Central memory CD4-positive, alpha-beta T cell (primary cell): Measurements from ENCODE around the gene PLVAP.
A peak's percentile ranks its signal among the peaks of the same experiment; 100 is the strongest.

Experiments
- DNase-seq: peaks from one replicate; pipeline ENCODE4 v3.0.0; 2022
- total RNA-seq, 3 experiments: gene quantifications; one replicate each; lab custom pipeline; 2026; lab: John Stamatoyannopoulos, UW

Gene PLVAP, protein sequence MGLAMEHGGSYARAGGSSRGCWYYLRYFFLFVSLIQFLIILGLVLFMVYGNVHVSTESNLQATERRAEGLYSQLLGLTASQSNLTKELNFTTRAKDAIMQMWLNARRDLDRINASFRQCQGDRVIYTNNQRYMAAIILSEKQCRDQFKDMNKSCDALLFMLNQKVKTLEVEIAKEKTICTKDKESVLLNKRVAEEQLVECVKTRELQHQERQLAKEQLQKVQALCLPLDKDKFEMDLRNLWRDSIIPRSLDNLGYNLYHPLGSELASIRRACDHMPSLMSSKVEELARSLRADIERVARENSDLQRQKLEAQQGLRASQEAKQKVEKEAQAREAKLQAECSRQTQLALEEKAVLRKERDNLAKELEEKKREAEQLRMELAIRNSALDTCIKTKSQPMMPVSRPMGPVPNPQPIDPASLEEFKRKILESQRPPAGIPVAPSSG
- total RNA-seq = 0 reads per million in 3 experiments

DNA sequence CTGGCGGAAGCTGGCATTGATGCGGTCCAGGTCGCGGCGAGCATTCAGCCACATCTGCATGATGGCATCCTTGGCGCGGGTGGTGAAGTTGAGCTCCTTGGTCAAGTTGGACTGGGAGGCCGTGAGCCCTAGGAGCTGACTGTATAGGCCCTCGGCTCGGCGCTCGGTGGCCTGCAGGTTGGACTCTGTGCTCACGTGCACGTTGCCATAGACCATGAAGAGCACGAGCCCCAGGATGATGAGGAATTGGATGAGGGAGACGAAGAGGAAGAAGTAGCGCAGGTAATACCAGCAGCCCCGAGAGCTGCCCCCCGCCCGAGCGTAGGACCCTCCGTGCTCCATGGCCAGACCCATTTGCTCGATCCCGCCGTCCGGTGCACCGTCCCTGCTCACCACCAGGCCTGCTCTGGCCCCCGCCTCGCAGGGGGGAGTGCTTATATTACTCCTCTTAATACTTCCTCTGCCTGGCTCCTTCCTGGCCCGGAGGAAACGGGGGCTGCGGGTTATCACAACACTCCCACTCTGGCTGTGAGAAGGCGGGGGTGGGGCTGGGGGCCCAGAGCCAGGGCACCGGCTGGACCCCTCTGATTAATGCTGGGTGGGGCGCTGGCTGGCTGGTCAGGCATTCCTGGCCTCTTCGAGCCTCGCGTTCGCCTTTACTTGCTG is at the start of gene PLVAP:
Gene PLVAP (minus strand): TSS at position 408 of the 666 bp plus-strand sequence. CDS start 54 bp downstream, at position 354.
- no peak for DNase-seq

DNA sequence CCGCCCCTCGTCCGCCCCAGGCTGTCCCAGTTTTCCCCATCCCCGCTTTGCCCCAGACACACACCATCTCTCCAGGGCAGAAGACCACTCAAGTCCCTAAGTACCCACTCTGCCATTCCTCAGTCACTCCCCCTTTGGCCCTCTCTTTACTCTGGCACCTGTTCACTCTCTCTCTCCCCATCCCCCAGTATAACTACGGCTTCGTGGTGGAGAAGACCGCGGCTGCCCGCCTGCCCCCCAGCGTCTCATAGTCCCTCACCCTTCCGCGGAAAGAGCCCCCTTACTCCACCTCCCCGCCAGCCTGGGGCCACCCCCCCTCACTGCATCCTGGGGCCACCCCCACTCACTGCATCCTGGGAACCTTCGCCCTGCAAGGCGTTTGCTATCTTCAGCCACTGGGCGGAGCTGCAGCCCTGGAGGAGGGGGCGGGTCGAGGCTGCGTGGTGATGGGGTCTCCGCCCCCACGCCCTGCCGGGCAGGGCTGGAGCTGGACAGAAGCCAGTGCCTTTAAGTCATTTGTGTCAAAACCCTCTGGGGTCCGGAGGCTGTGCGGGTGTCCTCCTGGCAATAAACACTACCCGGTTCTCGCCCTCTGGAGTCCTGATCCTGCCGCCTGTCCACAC is 47.7 kb upstream of the PLVAP start:
- DNase-seq = no peak

DNA sequence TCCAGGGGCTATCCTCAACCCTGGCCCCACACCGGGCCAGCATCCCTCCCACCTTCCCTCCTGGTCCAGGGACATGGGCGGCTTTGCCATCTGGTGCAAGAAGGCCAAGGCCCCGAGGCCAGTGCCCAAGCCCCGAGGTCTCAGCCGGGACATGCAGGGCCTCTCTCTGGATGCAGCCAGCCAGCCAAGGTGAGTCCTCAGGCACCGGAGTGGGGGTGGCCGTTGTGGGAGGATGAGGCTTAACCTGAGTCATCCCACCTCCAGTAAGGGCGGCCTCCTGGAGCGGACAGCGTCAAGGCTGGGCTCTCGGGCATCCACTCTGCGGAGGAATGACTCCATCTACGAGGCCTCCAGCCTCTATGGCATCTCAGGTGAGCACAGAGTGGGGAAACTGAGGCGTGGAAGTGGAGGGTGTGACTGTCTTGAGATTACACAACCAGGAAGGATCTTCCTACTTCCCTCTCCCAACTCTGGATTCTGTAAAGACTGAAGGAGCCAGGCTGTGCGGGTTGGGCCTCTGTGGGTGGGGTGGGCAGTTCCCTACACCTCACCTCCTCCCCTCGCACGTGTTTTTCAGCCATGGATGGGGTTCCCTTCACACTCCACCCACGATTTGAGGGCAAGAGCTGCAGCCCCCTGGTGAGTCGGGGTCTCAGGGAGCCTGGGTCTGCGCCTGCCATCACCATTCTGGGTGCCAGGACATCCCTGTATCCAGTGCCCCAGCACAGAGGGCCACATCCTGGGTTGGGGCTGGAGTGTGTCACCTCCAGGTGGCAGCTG is 46.5 kb upstream of the PLVAP start:
- no peak for DNase-seq

DNA sequence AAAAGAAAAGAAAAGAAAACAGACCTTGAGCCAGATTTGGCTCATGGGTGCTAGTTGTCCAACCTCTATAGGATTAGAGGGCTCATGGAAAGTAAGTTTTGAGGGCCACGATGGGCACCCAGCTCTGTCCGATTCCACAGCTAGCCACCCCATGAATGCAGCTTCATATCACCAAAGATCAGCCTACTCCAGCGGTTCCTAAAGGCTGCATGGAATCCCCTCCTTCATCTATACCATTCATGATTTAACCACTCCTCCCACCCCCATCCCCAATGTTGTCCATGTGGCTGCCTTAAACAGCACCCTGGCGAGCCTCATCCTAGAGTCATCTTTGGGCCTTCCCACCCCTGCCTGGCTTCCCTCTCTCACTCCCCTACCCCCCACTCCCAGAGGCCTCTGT is 44.8 kb upstream of the PLVAP start:
- no peak for DNase-seq

DNA sequence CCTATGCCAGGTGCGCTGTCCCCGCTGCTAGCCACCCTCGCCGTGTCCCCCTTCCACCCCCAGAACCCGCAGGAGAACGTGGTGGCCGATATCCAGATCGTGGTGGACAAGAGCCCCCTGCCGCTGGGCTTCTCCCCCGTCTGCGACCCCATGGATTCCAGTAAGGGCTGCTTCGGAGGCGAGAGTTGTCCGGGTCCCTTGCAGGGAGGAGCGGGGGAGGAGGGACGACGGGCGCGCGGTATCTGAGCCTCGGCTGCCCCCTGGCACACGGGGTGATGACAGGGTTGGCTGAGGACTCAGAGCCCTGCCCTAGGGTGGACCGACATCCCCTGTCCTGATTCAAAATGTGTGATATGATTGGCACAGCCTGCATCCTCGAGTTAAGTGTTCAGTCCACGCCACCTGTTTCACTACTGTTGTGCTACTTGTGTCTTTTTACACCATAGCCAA is 43.4 kb upstream of the PLVAP start:
- DNase-seq = no peak

DNA sequence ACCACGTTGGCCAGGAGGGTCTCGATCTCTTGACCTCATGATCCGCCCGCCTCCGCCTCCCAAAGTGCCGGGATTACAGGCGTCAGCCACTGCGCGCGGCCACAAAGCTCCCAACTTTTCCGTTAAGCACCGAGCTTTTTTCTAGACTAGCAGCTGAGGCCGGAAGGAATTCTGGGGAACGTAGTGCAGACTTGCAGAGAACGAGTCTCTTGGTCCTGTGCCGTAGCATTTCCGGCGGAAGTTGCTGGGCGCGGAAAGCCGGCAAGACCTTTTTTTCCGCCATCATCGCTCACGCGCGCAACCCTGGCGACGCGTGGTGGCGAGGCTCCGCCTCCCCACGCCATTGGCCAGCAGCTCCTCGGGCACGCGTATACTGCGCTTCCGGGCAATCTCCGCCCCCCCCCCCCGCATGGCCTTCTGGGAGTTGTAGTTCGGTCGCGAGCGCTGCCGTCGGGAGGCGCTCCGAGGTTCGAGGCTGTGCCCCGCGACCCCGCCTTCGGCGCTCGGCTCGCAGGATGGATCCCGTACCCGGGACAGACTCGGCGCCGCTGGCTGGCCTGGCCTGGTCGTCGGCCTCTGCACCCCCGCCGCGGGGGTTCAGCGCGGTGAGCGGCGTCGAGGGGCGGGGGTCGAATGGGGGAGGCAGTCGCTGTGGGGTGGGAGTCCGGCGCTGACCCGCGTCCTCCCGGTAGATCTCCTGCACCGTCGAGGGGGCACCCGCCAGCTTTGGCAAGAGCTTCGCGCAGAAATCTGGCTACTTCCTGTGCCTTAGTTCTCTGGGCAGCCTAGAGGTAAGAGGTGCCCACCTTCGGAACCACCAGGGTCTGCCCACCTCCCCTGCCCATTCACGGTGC is 42.7 kb upstream of the PLVAP start, which contains the start of gene MVB12A:
Gene MVB12A (plus strand): TSS at position 427 of the 854 bp plus-strand sequence. CDS start 89 bp downstream, at position 516.
- DNase-seq = peak; percentile 96

DNA sequence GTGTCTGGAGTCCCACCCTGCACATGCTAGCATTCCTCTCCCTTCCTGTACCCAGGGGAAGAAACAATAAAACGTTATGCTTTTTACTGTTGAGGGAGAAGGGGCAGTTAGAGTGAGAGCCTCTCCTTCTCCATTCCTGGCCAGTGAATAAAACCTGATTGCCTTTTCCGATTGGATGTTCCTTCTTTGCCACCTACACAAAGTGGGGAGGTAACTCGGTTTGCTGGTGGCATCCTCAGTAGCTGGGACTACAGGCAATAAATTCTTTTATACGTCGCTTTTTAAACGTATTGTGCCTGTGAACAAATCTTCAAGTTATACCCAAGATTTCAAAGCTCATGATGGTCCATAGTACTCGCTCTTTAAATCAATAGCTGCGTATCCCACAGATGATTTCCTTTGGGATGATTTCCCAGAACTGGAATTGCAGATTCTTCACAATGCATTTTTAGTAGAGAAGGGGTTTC is 42.0 kb upstream of the PLVAP start:
- no peak for DNase-seq

DNA sequence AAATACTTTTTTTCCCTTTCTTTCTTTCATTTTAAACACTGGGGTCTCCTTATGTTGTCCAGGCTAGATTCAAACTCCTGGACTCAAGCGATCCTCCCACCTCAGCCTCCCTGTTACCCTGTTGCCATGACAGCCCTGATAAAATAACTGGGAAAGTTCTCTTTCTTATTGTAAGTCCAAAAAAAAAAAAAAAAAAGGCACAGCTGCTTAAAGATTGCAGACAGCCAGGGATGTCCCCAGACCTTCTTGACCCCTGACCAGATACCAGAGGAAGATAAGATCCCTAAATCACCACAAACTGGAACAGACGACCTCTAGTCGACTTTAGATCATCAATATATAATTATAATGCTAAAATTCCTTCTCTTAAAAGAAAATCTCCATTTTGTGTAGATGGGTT is 41.6 kb upstream of the PLVAP start:
- no peak for DNase-seq

DNA sequence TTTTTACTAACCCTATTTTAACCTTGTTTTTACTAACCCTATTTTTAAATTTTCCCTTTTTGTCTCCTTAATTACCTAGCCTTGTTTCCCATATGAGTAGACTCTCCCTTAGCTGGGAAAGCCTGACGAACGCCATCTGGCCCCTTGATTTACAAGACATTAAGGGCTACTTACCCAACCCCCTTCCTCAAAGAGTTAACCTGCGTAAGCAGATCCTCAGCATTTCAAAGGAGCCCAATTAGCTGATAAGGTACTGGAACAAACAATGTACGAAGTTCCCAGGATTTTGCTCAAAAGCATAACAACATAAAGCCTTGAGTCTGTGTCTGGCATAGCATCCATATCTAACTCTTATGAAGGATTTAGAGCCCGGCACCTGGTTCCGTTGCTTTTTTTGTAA is 38.0 kb upstream of the PLVAP start:
- no peak for DNase-seq

DNA sequence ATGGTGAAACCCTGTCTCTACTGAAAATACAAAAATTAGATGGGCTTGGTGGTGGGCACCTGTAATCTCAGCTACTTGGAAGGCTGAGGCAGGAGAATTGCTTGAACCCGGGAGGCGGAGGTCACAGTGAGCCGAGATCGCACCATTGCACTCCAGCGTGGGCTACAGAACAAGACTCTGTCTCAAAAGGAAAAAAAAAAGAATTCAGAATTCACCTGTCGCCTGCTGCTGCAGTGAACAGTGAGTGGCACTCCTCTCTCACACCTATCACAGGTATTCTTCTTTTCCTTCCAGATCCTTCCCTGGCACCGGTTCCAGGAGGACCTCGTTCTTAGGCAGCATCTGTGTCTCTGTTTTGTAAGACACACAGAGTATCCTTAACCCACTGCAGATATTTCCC is 37.0 kb upstream of the PLVAP start:
- DNase-seq = no peak

DNA sequence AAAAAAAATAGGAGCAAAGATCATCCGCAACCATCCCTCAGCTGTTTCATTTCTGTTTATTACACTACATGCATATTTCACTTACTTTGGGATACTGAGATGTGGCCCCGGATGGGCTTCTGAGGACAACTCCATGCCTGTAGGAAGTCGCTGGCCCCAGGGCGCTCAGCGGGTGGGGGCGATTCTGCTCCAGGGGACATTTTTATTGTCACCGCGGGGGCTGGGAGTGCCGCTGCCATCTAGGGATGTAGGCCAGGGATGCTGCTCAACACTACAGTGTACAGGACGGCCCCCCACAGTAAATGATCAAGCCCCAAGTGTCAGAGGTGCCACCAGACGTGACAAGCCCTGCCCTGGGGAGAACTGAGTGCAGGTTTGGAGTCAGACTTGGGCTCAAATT is 34.7 kb upstream of the PLVAP start:
- no peak for DNase-seq

DNA sequence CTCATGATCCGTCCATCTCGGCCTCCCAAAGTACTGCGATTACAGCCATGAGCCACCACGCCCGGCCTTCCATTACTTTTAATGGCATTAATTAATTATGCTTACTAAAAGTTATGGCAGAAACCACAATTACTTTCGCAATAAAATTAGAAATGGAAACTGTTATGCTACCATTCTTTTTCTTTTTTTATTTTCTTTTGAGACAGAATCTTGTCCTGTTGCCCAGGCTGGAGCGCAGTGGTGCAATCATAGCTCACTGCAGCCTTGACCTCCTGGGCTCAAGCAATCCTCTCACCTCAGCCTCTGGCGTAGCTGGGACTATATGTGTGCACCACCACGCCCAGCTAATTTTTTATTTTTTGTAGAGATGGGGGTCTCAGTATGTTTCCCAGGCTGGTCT is 32.8 kb upstream of the PLVAP start:
- DNase-seq = no peak

DNA sequence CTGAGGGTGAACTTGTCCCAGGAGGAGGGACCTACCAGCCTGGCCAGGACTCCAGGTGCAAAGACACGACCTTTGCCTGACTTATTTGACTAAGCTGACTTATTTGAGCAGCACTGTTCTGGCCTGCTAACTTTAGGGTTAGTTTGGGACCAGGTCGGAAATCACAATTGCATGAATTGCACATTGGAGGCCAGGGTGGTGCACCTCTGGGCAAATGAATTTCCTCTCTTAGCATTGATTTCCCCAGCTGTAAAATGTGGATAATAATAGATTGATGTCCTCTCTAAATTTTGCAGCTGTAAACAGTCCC is 29.7 kb upstream of the PLVAP start:
- DNase-seq = no peak

DNA sequence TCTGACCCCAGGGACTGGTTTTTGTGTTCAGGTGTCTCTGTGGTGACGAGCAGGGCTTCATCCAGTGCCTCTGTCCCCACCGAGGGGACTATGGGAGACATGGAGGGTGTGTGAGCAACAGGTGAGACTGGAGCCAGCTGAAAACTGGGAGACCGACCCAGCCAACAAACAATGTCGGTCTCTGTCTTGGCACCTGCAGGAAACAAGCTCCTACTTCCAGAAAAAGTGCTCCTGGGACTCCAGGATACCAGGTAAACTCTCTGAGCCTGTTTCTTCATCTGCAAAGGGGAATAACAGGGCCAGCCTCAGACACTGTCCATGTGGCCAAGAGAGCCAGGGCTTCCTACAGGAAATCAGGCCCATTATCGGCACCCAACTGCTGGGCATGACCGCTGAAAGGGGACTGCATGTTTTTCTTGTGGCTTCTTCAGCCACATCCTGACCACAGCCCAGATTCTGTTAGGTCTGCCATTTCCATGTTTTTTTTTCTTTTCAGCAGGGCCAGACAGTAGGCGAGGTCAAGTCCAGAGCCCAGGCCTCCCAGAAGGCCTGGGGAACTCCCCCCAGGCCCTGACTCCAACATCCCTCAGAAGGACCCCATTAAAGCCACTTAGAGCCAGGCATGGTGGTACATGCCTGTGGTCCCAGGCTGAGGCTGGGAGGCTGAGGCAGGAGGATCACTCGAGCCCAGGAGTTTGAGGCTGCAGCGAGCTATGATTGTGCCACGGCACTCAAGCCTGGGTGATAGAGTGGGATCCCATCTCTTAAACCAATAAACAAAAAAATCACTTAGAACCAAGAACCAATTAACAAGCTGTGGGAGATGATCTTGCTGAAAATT is 29.1 kb upstream of the PLVAP start:
- DNase-seq = no peak

DNA sequence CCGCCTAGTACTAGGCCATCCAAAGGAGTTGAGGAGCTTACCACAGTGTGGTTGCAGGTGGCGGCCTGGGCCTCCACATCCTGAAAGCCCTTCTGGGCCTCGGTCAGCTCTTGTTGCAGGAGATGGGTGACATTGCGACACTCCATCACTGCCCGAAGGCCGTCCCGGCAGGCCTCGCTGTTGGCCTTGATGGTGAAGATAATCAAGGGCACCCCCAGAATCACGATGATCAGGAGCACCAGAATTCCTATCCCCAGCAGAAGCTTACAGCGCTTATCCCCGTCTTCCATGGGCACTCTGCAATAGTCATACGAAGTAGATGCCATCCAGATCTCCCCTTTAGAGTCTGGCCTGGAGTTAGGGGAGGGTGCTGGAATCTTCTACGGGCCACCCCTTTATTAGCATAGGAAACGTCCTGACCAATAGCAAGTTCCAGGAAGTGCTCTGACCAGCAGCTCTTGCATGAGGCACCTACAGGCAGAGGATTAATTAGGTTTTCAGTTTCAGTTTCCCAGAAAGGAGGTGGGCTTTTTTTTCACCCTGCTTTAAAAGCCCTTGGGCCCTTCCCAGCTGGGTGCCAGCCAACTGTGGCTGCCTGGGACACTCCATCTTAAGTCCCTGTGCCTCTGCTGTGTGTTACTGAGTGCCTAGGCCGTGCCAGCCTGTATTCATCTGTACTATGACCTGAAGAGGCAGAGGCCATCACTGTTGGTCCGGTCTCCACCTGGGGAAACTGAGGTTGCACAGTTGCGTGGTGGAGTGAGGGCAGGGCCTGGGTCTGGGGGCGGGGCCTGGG is 28.3 kb upstream of the PLVAP start, which contains the start of gene BST2:
Gene BST2 (minus strand): TSS at position 381 of the 796 bp plus-strand sequence. CDS start 55 bp downstream, at position 326.
- DNase-seq = peak; percentile 68

DNA sequence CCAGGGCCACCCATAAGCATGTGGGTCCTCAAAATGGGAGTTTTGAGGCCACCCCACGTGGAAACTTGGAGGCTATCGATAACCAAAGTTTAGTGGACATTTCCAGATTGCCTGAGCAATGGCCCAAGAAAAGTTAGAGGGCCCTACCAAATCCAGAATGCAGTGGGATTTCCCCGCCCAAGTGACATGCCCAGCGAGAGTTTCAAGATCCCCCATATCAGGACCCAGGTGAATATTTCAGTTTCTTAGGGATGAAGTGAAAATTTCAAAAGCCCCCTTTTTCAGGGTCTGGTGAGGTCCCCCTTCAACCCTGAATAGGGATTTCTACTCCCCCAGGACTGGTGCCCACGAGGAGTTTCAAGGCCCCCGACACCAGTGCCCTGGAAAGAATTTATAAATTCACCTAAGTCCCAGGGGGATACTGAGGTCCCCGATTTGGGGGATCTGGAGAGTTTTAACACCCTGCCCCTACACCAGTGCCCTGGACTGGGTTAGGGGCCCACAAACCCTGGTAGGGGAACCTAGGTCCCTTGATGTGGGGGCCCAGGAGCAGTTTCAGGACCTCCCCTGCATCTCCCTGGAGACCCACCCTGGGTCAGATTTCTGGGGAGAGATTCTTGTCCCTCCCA is 27.6 kb upstream of the PLVAP start:
- no peak for DNase-seq

DNA sequence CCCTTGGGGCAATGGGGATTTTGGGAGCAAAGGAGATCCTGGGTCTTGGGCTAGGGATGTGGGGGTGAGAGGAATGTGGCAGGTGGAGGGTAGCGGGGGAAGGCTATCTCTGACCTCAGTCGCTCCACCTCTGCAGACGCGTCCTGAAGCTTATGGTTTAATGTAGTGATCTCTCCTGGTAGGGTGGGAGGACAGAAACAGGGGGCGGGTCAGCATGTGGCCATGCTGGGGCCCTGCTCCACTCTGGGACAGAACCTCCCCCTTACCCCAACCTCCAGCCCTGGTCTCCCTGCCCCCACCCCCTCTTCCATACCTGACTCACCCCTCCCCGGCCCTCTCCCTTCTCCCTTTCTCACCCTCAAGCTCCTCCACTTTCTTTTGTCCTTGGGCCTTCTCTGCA is 26.9 kb upstream of the PLVAP start:
- DNase-seq = no peak

DNA sequence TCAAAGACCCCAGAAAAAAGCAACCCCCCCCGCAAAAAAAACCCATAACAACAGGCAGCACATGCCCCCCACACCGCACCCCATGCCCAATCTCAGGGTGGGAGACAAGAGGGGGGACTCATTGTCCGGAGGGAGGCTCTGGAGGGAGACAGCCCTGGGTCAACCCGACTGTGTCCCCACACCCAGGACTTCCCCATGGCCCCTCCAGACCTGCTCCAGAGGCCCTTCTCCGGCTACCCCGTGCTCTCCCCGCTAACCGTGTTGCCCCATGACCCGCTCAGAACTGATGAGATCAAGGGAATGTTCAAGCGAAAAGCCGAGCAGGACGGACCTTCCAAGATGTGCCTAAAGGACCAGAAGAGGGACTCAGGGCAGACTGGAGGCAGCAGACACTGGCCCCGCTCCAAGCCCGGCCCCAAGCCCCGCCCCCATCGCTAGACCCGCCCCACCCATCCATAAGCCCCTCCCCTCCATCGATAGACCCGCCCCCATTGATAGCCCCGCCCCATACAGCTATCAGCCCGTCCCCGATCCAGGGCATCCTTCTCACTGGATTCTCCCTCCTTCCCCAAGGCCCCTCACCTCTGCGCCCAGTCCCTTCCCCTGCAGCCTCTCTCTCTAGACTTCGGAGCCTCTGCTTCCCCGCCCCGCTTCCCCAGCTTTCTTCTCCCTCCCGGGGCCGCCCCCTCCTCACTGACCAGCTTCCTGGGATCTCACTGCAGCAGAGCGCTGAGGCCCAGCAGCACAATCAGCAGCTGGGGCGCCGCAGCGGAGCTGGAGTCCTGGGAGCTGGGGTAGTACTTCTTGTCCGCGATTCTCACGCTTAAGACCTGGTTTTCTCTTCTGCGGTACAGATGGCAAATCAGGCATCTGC is 26.1 kb upstream of the PLVAP start:
- DNase-seq = no peak
